SK-N-SH treated with all-trans-retinoic acid at 6 μM for 48 hours (cell line): ENCODE measurements around the gene RNPEPL1.

Experiments
- OSR1 ChIP-seq: fragments of 250-450 bp; sonication (Bioruptor Pico); IDR thresholded peaks from 2 replicates; pipeline ENCODE4 v1.8.0; 2022; ENCODE audit warnings: moderate library complexity, mild to moderate bottlenecking, inconsistent platforms
- RARB ChIP-seq: fragments of 250-450 bp; sonication (Bioruptor Pico); IDR thresholded peaks from 2 replicates; pipeline ENCODE4 v1.8.0; 2021; ENCODE audit warnings: mild to moderate bottlenecking, moderate library complexity
- SNAI2 ChIP-seq: fragments of 250-450 bp; sonication (Bioruptor Pico); IDR thresholded peaks from 2 replicates; pipeline ENCODE4 v1.5.0; 2020; ENCODE audit warnings: mild to moderate bottlenecking, moderate library complexity
- TF ChIP-seq, protein P1 (sequence below): fragments of 250-450 bp; sonication (Bioruptor Pico); IDR thresholded peaks from 2 replicates; pipeline ENCODE4 v1.5.1; 2020; ENCODE audit warnings: low read depth, mild to moderate bottlenecking, moderate library complexity
- TF ChIP-seq, protein P2 (sequence below): fragments of 250-450 bp; sonication (Bioruptor Pico); IDR thresholded peaks from 2 replicates; pipeline ENCODE4 v1.5.0; 2020; ENCODE audit warnings: mild to moderate bottlenecking, moderate library complexity

DNA sequence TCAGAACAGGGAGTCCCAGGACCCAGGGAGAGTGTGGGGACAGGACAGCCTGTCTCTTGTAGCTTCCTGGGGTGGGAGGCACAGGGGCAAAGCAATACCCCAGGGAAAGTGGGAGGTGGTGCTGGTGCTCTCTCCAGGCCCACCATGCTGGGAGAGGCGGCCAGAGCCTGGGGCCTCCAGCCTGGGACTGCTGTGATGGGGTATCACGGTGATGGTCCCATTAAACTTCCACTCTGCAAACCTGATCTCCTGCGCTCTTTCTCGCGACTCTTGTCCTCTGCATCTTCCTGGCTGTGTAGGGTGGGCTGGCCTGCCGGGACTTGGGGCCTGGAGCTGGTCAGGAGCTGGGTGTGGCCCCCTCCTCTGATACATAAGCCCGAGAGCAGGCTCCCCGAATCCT is 10.2 kb downstream of the RNPEPL1 start:
- TF ChIP-seq OSR1 (CRISPR knock-in tag): no peak
- TF ChIP-seq, protein P1, sequence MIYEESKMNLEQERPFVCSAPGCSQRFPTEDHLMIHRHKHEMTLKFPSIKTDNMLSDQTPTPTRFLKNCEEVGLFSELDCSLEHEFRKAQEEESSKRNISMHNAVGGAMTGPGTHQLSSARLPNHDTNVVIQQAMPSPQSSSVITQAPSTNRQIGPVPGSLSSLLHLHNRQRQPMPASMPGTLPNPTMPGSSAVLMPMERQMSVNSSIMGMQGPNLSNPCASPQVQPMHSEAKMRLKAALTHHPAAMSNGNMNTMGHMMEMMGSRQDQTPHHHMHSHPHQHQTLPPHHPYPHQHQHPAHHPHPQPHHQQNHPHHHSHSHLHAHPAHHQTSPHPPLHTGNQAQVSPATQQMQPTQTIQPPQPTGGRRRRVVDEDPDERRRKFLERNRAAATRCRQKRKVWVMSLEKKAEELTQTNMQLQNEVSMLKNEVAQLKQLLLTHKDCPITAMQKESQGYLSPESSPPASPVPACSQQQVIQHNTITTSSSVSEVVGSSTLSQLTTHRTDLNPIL: no peak
- no peak for TF ChIP-seq SNAI2 (CRISPR knock-in tag)
- TF ChIP-seq RARB (CRISPR knock-in tag): no peak
- TF ChIP-seq, protein P2, sequence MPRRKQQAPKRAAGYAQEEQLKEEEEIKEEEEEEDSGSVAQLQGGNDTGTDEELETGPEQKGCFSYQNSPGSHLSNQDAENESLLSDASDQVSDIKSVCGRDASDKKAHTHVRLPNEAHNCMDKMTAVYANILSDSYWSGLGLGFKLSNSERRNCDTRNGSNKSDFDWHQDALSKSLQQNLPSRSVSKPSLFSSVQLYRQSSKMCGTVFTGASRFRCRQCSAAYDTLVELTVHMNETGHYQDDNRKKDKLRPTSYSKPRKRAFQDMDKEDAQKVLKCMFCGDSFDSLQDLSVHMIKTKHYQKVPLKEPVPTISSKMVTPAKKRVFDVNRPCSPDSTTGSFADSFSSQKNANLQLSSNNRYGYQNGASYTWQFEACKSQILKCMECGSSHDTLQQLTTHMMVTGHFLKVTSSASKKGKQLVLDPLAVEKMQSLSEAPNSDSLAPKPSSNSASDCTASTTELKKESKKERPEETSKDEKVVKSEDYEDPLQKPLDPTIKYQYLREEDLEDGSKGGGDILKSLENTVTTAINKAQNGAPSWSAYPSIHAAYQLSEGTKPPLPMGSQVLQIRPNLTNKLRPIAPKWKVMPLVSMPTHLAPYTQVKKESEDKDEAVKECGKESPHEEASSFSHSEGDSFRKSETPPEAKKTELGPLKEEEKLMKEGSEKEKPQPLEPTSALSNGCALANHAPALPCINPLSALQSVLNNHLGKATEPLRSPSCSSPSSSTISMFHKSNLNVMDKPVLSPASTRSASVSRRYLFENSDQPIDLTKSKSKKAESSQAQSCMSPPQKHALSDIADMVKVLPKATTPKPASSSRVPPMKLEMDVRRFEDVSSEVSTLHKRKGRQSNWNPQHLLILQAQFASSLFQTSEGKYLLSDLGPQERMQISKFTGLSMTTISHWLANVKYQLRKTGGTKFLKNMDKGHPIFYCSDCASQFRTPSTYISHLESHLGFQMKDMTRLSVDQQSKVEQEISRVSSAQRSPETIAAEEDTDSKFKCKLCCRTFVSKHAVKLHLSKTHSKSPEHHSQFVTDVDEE (CRISPR knock-in tag): no peak
